Gastrocnemius medialis (tissue), 4 donors: Measurements from ENCODE around the gene CCBE1.

Experiments used
- CTCF ChIP-seq, 5 experiments: fragments of 450-650 bp in 3 of 5; fragments of 200-600 bp in 2 of 5; sonication (generic) in 2 of 5; IDR thresholded peaks in 4 of 5; conservative IDR thresholded peaks in 1 of 5; 1 replicate in 4 of 5; 2 replicates in 1 of 5; pipeline ENCODE4 v1.5.1; 2016 to 2019; ENCODE audit warnings: antibody characterized with exemption in 5 of 5, mild to moderate bottlenecking in 3 of 5, moderate library complexity in 3 of 5
- POLR2A ChIP-seq, 2 donors: fragments of 450-650 bp; IDR thresholded peaks; one replicate each; pipeline ENCODE4 v1.6.1; 2017; ENCODE audit warnings: antibody characterized with exemption in 2 of 2, mild to moderate bottlenecking in 2 of 2, moderate library complexity in 2 of 2

GRCh38 chr18:59448546-59448945 is 248.7 kb downstream of the CCBE1 start:
- no peak for TF ChIP-seq POLR2A (IDR thresholded peaks at IDR 0.05)
- no peak for TF ChIP-seq CTCF (IDR thresholded peaks at IDR 0.05 in 4 of 5, conservative IDR thresholded peaks at IDR 0.05 in 1 of 5)
